GM13976 (cell line): ENCODE measurements around the gene DHRS3.
"Not testable (repeated sequence)": the region's sequence is repeated elsewhere in the genome, so short reads cannot be mapped to it uniquely, and the experiment has no call there.

Experiments used
- DNase-seq: peaks from one replicate; pipeline ENCODE4 v3.0.0; 2012; ENCODE audit warnings: low spot score
- in situ Hi-C: fragments of 300-500 bp; cut with MboI; formaldehyde crosslinking; loops from one replicate; pipeline ENCODE4 v1.12.0; 2022; ENCODE audit warnings: low sequenced_read_pairs, mixed read lengths, inconsistent platforms; ENCODE audit not compliant: unreplicated experiment
- TF ChIP-seq, protein P1 (sequence below): IDR thresholded peaks from 2 replicates; pipeline ENCODE4 v1.5.1; 2012; ENCODE audit warnings: borderline replicate concordance, mild to moderate bottlenecking; ENCODE audit not compliant: insufficient read depth; ENCODE audit errors: extremely low read depth, missing control alignments, control extremely low read depth

The DHRS3 gene

GRCh38 chr1:12617901-12618660 is at the start of gene DHRS3:
Gene DHRS3, minus strand, starts transcription at chr1:12618210. Its CDS starts 862 bp downstream, at chr1:12617348.
- in situ Hi-C loops, result loop anchor here (25.0 kb wide), 2 partner anchors 306 to 506 kb away; no protein-coding TSS in a partner anchor
- peak; percentile 71 for DNase-seq

GRCh38 chr1:12666141-12666735 is 48.2 kb upstream of the DHRS3 start:
- no peak for DNase-seq
- TF ChIP-seq, protein P1, sequence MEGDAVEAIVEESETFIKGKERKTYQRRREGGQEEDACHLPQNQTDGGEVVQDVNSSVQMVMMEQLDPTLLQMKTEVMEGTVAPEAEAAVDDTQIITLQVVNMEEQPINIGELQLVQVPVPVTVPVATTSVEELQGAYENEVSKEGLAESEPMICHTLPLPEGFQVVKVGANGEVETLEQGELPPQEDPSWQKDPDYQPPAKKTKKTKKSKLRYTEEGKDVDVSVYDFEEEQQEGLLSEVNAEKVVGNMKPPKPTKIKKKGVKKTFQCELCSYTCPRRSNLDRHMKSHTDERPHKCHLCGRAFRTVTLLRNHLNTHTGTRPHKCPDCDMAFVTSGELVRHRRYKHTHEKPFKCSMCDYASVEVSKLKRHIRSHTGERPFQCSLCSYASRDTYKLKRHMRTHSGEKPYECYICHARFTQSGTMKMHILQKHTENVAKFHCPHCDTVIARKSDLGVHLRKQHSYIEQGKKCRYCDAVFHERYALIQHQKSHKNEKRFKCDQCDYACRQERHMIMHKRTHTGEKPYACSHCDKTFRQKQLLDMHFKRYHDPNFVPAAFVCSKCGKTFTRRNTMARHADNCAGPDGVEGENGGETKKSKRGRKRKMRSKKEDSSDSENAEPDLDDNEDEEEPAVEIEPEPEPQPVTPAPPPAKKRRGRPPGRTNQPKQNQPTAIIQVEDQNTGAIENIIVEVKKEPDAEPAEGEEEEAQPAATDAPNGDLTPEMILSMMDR, result no peak
- in situ Hi-C loops, result no loop called here

More at GRCh38 chr1:12617901-12618660, at the start of gene DHRS3:
- TF ChIP-seq, protein P1, result no peak

DNA sequence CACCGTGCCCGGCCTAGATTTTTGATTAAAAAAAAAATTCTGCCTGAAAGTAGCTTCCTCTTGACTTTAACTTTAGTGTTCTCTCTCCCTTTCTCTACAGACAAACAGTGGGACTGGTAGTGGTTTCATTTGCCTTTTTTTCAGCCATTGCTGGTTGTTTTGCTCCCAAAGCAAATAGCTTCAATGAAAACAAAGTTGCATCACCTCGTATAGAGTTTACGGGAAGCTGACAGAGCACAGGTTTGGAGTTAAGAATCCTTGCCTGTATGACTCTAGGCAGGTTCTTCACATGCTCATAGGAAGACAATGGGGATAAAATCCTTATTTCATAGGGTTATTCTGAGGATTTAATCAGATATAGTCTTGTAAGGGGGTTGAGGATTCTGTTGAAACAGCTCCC is 47.5 kb upstream of the DHRS3 start:
- DNase-seq, result no peak
- in situ Hi-C loops, result no loop called here
- TF ChIP-seq, protein P1, result no peak

DNA sequence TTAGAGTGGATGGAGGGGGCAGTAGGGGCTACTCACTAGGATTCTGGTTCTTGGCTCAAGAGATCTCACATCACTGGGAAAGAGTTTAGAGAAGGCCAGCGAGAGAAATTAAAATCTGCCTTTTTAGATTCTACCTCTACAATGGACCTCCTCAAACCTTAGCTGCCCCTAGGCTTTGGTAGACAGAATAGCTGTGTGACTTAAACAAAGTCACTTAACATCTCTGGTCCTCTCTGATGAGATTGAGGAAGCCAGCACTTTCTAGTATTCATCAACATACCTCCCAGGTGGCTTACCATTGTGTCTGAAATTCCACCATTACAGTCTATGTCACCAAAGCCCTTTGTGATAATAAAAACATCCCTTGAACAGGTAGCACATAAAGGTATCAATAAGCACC is 44.5 kb upstream of the DHRS3 start:
- in situ Hi-C loops, result no loop called here
- DNase-seq, result no peak
- TF ChIP-seq, protein P1, result no peak

GRCh38 chr1:12661606-12662219 is 43.7 kb upstream of the DHRS3 start:
- DNase-seq, result no peak
- TF ChIP-seq, protein P1, result no peak
- in situ Hi-C loops, result no loop called here

DNA sequence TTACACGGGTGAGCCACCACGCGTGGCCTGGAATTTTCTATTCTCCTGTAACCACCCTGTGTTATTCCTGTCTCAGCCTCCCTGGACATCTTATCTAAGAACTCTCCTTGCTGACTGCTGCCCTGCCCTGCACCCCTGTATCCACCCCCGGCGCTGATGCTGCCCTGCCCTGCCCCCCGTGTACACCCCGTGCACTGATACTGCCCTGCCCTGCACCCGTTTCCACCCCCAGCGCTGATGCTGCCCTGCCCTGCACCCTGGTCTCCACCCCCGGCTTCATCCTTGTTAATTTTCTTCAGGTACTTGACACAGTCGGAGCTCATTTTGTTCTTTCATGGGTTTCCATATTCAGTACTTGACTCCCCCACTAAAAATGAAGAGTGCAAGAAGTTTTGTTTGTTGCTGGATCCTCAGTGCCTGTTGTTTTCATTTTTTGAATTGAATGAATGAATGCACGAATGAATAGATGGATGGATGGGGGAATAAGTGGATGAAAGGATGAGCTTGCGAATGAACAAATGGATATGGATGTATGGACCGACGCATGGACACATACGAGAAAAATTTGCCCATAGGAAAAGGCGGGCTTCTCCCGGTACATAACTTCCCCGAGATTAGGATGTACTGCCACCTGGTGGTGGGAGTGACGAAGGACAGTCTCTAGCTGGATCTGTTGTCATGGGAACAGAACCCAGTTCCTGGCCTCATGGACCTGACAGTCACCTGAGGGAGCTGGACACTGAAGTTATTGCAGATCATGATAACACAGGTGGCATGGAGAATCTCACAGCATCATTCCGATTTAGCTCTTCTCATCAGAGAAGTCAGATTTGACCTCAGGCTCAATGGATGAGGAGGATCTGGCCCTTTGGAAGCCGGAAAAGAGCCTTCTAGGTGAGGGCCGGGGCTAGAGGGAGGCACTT is 40.8 kb upstream of the DHRS3 start:
- TF ChIP-seq, protein P1, result peak; percentile 88
- in situ Hi-C loops, result no loop called here
- peak; percentile 91 for DNase-seq

- in situ Hi-C loops, result not testable (repeated sequence)
These were observed 40.0 kb upstream of the DHRS3 start for GRCh38 chr1:12657885-12658512.

More at GRCh38 chr1:12657885-12658512, 40.0 kb upstream of the DHRS3 start:
- not testable (repeated sequence) for DNase-seq
